Heart right ventricle (tissue), 16 donors: Measurements from ENCODE around the gene NUDT1. TPM values are rescaled to one million over a fixed set of nuclear protein-coding genes. Genes with fewer than 3 reads are reported as not detected.

Experiments
- ATAC-seq, 8 donors: fragments of 200-7000 bp; cut with Tn5 transposase; one replicate each; pipeline ENCODE4 v1.9.1; 2020; ENCODE audit warnings: mild to moderate bottlenecking in 8 of 8, moderate library complexity in 8 of 8, moderate number of reproducible peaks in 1 of 8
- DNase-seq, 2 donors: peaks; one replicate each; pipeline ENCODE4 v3.0.0-alpha.2; 2020
- H3K27ac ChIP-seq, 10 donors: fragments of 200-600 bp; sonication (generic) in 2 of 10; one replicate each; pipeline versions ENCODE4 v1.5.0 to v1.8.0; 2020 to 2022; ENCODE audit warnings: mild to moderate bottlenecking in 3 of 10
- H3K27me3 ChIP-seq, 7 donors: fragments of 200-600 bp; one replicate each; pipeline ENCODE4 v1.8.0; 2021 to 2022; ENCODE audit warnings: mild to moderate bottlenecking in 2 of 7
- H3K36me3 ChIP-seq, 9 donors: fragments of 200-600 bp; sonication (generic) in 1 of 9; one replicate each; pipeline versions ENCODE4 v1.5.0 to v1.8.0; 2020 to 2022; ENCODE audit warnings: mild to moderate bottlenecking in 2 of 9
- H3K4me1 ChIP-seq, 9 donors: fragments of 200-600 bp; sonication (generic) in 1 of 9; one replicate each; pipeline versions ENCODE4 v1.5.0 to v1.8.0; 2020 to 2022; ENCODE audit warnings: mild to moderate bottlenecking in 4 of 9
- H3K4me3 ChIP-seq, 10 donors: fragments of 200-600 bp; sonication (generic) in 2 of 10; one replicate each; pipeline versions ENCODE4 v1.5.0 to v1.8.0; 2020 to 2022; ENCODE audit warnings: mild to moderate bottlenecking in 7 of 10, moderate library complexity in 2 of 10
- H3K9me3 ChIP-seq, 11 donors: fragments of 200-600 bp in 10 of 11; sonication (generic) in 2 of 11; one replicate each; pipeline versions ENCODE4 v1.5.0 to v1.8.0; 2013 to 2022; ENCODE audit warnings: mild to moderate bottlenecking in 2 of 11, control low read depth in 1 of 11, moderate library complexity in 1 of 11
- WGBS, 2 donors: extraction: QIAGEN DNeasy Blood & Tissue Kit; methylation state at CpG; one replicate each; pipeline ENCODE4 v1.1.7; 2013; ENCODE audit warnings: inconsistent platforms in 1 of 2; 5-methylcytosine and 5-hydroxymethylcytosine counted together
- intact Hi-C, 10 donors: fragments of 100-400 bp; cut with DNase I; formaldehyde crosslinking; loops; one replicate each; pipeline versions ENCODE4 v1.11.1 to v1.14.2; 2022
- polyA plus RNA-seq, 2 donors: library from polyadenylated mRNA; stranded (reverse); fragments of 200-250 nt; gene quantifications; one replicate each; pipeline ENCODE4 v1.2.3, GENCODE V29; 2013
- total RNA-seq, 10 donors: library from RNA; stranded (reverse); fragmentation: NEBNext Ultra II Directional in 3 of 10; extraction: Animal tissue kit (Norgen Biotek cat#: 25700) in 3 of 10; gene quantifications; one replicate each; pipeline versions ENCODE4 v1.2.1 to v1.2.4, GENCODE V29; 2021 to 2023
- TF ChIP-seq, protein P1 (sequence below), 9 donors: fragments of 200-600 bp; sonication (generic) in 2 of 9; IDR thresholded peaks; one replicate each; pipeline versions ENCODE4 v1.5.0 to v1.8.0; 2021 to 2022; ENCODE audit warnings: antibody characterized with exemption in 9 of 9, mild to moderate bottlenecking in 5 of 9, moderate library complexity in 1 of 9
- donor health status: Arrhythmogenic right ventricular cardiomyopathy.
- donor health status: ischemic (EF 13 %, LVEDD 7.1; RV severe dilation, severe dysfunction).
- donor health status: healthy with polysubstance abuse.
- donor health status: DM: no; HTN: yes; CAD: no.
- donor health status: DM: no; HTN: no; CAD: no.
- donor health status: ischemic (EF 25% LVEDD 6.9; RV normal size, moderate dysfunction).
- donor health status: ischemic (EF 25% LVEDD 5.7; RV mildly dilated, moderate dysfunction).
- donor health status: healthy.
- donor health status: DM: yes; HTN: yes; CAD: no.
- donor health status: Ischemic cardiomyopathy.
- donor health status: ischemic (EF 35%, LVEDD 5.7; RV mildly dilated, moderate dysfunction).
- donor health status: nonischemic (EF 11% LVEDD 7.7; RV severe dilation, severe dysfunction).
- donor health status: DM: yes; HTN: yes; CAD: no.
- donor health status: PGD.
- donor health status: ischemic (EF 29% LVEDD 5.4; RV normal size, mild dysfunction).
- donor health status: nonischemic (EF 23%, LVEDD 6.1; RV moderate dilation, normal function).

NUDT1 gene
- total and polyA plus RNA-seq, 12 donors, result 7.7 to 35.8 (median 12.8) TPM

DNA sequence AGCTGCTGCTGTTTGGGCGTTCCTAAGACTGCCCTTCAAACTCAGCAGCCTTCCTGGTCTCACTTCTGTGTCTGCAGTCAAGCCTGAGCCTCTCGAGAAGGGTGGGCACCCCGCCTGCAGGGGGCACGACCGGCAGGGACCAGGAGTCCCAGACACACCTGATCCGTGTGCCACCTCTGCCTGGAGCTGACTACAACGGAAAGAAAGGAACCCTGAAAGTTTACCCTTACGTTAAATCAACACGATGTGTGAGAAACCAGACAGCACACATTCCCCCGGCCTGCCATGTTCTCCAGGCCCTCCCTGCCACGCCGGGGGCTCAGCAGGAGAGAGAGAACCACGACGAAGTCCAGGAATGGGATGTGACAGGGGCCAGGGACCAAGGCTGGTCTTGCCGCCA is 14.3 kb upstream of the NUDT1 start:
- peaks cover 5 to 24% (median 17%) of the 10 kb centered on the region in 9 donors for H3K4me1 ChIP-seq
- no peak overlapping the region for H3K4me3 ChIP-seq
- H3K36me3 ChIP-seq, result peaks cover 0 to 76% (median 8%) of the 10 kb centered on the region in 9 donors
- H3K27me3 ChIP-seq, result no peaks in the 10 kb centered on the region
- H3K27ac ChIP-seq, result no peak overlapping the region
- intact Hi-C loops, result no loop called here
- 88 to 89% methylated on average over 15 of the region's 15 CpGs for WGBS, 2 donors
- DNase-seq (no peak), ATAC-seq (no peak)
- no peaks in the 10 kb centered on the region for H3K9me3 ChIP-seq
- TF ChIP-seq, protein P1, sequence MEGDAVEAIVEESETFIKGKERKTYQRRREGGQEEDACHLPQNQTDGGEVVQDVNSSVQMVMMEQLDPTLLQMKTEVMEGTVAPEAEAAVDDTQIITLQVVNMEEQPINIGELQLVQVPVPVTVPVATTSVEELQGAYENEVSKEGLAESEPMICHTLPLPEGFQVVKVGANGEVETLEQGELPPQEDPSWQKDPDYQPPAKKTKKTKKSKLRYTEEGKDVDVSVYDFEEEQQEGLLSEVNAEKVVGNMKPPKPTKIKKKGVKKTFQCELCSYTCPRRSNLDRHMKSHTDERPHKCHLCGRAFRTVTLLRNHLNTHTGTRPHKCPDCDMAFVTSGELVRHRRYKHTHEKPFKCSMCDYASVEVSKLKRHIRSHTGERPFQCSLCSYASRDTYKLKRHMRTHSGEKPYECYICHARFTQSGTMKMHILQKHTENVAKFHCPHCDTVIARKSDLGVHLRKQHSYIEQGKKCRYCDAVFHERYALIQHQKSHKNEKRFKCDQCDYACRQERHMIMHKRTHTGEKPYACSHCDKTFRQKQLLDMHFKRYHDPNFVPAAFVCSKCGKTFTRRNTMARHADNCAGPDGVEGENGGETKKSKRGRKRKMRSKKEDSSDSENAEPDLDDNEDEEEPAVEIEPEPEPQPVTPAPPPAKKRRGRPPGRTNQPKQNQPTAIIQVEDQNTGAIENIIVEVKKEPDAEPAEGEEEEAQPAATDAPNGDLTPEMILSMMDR (IDR thresholded peaks at IDR 0.05), result no peak

DNA sequence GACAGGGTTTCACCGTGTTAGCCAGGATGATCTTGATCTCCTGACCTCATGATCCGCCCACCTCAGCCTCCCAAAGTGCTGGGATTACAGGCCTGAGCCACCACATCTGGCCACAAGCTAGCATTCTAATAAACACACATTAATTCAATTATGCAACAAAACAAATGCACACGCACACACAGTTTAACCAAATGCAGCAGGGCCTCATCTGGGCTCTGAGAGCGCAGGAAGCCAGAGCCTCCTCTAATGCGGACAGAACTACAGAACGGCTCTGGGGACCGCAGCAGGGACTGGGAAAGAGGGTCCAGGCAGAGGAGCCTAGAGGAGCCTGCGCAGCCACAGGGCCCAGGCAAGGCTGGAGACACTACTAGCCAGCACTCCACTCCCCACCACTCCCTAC is 13.1 kb upstream of the NUDT1 start:
- Histone ChIP-seq H3K4me3 (no peak overlapping the region), H3K9me3 (no peaks in the 10 kb centered on the region), H3K27ac (no peak overlapping the region), H3K4me1 (peaks cover 8 to 33% (median 26%) of the 10 kb centered on the region in 9 donors), H3K27me3 (no peaks in the 10 kb centered on the region), H3K36me3 (peaks cover 0 to 66% (median 8%) of the 10 kb centered on the region in 9 donors)
- WGBS, 2 donors, result 88 to 93% methylated on average over 8 of the region's 8 CpGs
- DNase-seq (no peak), ATAC-seq (no peak)
- TF ChIP-seq, protein P1 (IDR thresholded peaks at IDR 0.05), result no peak
- intact Hi-C loops, result no loop called here

DNA sequence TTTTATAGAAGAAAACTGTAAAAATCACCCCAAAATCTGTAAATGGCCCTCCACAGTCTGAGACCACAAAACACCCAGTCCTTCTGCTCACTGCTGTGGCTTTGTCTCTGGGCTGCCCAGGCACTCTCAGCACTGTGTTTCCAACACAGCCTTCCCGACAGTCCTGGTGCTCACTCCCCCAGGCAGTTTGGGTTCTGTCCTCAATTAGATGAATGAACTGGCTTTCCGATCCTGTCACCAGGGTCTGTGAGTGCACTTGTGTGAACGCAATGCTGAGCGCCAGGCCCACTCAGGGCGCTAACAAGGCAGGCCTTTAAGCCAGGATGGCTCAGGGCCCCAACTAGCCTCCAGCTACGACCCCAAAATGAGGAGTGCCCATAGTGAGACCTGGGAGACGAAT is 12.6 kb upstream of the NUDT1 start:
- H3K4me3 ChIP-seq, result no peak overlapping the region
- TF ChIP-seq, protein P1 (IDR thresholded peaks at IDR 0.05), result no peak
- peaks cover 8 to 32% (median 29%) of the 10 kb centered on the region in 9 donors for H3K4me1 ChIP-seq
- no peak for ATAC-seq
- H3K27me3 ChIP-seq, result no peaks in the 10 kb centered on the region
- WGBS, 2 donors, result 93 to 94% methylated on average over 7 of the region's 7 CpGs
- no peaks in the 10 kb centered on the region for H3K9me3 ChIP-seq
- H3K27ac ChIP-seq, result no peak overlapping the region
- H3K36me3 ChIP-seq, result peaks cover 0 to 66% (median 8%) of the 10 kb centered on the region in 9 donors
- intact Hi-C loops, result no loop called here
- DNase-seq, result no peak

DNA sequence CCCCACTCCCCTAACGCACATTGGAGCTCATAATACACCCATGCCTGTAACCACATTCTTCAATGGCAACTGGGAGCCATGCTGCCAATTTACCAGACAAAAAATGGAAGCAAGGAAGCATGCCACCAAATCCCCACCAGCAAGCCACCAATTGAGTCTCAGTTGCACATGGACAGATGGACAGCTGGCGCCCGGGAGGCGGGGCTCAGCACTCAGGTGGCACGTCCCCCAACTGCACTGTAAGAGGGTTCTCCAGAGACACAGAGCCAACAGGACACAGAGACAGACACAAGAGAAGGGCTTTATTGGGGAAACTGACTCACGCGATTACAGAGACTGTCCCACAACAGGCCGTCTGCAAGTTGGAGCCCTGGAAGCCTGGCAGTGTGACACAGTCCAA is 11.8 kb upstream of the NUDT1 start:
- Histone ChIP-seq H3K36me3 (peaks cover 0 to 66% (median 4%) of the 10 kb centered on the region in 9 donors), H3K4me3 (no peak overlapping the region), H3K9me3 (no peaks in the 10 kb centered on the region), H3K4me1 (peaks cover 8 to 30% (median 27%) of the 10 kb centered on the region in 9 donors), H3K27me3 (no peaks in the 10 kb centered on the region), H3K27ac (no peak overlapping the region)
- ATAC-seq, result no peak
- no peak for DNase-seq
- TF ChIP-seq, protein P1 (IDR thresholded peaks at IDR 0.05), result no peak
- intact Hi-C loops, result loop anchor here in 1 of 10 donors (5.0 kb wide), 1 partner anchor 122 kb away; the partner anchor contains the start of gene EIF3B
- 93 to 96% methylated on average over 8 of the region's 8 CpGs for WGBS, 2 donors
